IMR-90 (cell line): Measurements from ENCODE around the gene DIPK1B. TPM values are rescaled to one million over a fixed set of nuclear protein-coding genes. Genes with fewer than 3 reads are reported as not detected.

ENCODE experiments used
- ATAC-seq: fragments of 200-7000 bp; cut with Tn5 transposase; 2 replicates; pipeline ENCODE4 v1.9.1; 2020; ENCODE audit warnings: low read depth, mild to moderate bottlenecking, moderate library complexity
- BruUV-seq: library from RNA; stranded (reverse); fragments of 400-500 nt; replicated peaks from 2 replicates; lab custom pipeline; 2021; lab: Mats Ljungman, UMichigan
- CTCF ChIA-PET: fragments of 300-600 bp; formaldehyde crosslinking; extraction: SDS; loops from one replicate; lab custom pipeline; 2021; ENCODE audit warnings: antibody characterized with exemption; lab: Yijun Ruan, JAX
- POLR2A ChIA-PET: fragments of 300-600 bp; sonication (Branson Sonifier 250); formaldehyde crosslinking; loops from one replicate; lab custom pipeline; 2022; ENCODE audit warnings: antibody characterized with exemption; ENCODE audit not compliant: unreplicated experiment; lab: Charles Lee
- DNase-seq: peaks from one replicate; pipeline ENCODE4 v3.0.0; 2013
- H2AFZ ChIP-seq: replicated peaks from 2 replicates; pipeline ENCODE3; 2013; ENCODE audit warnings: low read length, mild to moderate bottlenecking; ENCODE audit not compliant: poor library complexity
- H2AK5ac ChIP-seq: 2 replicates; pipeline ENCODE4 v1.6.1; 2013; ENCODE audit warnings: low read depth, low read length, inconsistent platforms
- H2AK9ac ChIP-seq: replicated peaks from 2 replicates; pipeline ENCODE3; 2013; ENCODE audit warnings: mild to moderate bottlenecking, low read depth, low read length, moderate library complexity; ENCODE audit not compliant: poor library complexity
- H2BK120ac ChIP-seq: 2 replicates; pipeline ENCODE4 v1.6.1; 2013; ENCODE audit warnings: low read depth, low read length, inconsistent platforms
- H2BK15ac ChIP-seq: 3 replicates; pipeline ENCODE4 v1.6.1; 2013; ENCODE audit warnings: low read depth, low read length, inconsistent platforms
- H2BK20ac ChIP-seq: 2 replicates; pipeline ENCODE4 v1.6.1; 2013; ENCODE audit warnings: low read depth, mild to moderate bottlenecking, inconsistent platforms, low read length, moderate library complexity
- H2BK5ac ChIP-seq: 2 replicates; pipeline ENCODE4 v1.6.1; 2013; ENCODE audit warnings: mild to moderate bottlenecking, low read depth, low read length, inconsistent platforms; ENCODE audit not compliant: poor library complexity, severe bottlenecking
- H3K14ac ChIP-seq: replicated peaks from 2 replicates; pipeline ENCODE4 v1.6.1; 2013; ENCODE audit warnings: low read depth, low read length, inconsistent platforms
- H3K18ac ChIP-seq: 2 replicates; pipeline ENCODE4 v1.6.1; 2013; ENCODE audit warnings: low read depth, low read length, control low read depth
- H3K23ac ChIP-seq: 2 replicates; pipeline ENCODE4 v1.6.1; 2013; ENCODE audit warnings: low read depth, low read length, inconsistent platforms
- H3K27ac ChIP-seq: 2 replicates; pipeline ENCODE4 v1.5.1; 2013; ENCODE audit warnings: mild to moderate bottlenecking, control low read depth, low read length; ENCODE audit not compliant: insufficient read depth
- H3K27me3 ChIP-seq: 2 replicates; pipeline ENCODE4 v1.6.1; 2013; ENCODE audit warnings: low read length; ENCODE audit not compliant: control insufficient read depth, insufficient read depth
- H3K36me3 ChIP-seq: 2 replicates; pipeline ENCODE4 v1.6.1; 2013; ENCODE audit warnings: low read length, mixed read lengths; ENCODE audit not compliant: control insufficient read depth, insufficient read depth
- H3K4ac ChIP-seq: 2 replicates; pipeline ENCODE4 v1.6.1; 2013; ENCODE audit warnings: low read depth, low read length, inconsistent platforms
- H3K4me1 ChIP-seq: 2 replicates; pipeline ENCODE4 v1.6.1; 2013; ENCODE audit warnings: low read length, mixed read lengths; ENCODE audit not compliant: control insufficient read depth, insufficient read depth
- H3K4me2 ChIP-seq: 2 replicates; pipeline ENCODE4 v1.6.1; 2013; ENCODE audit warnings: low read depth, mild to moderate bottlenecking, control low read depth, low read length, moderate library complexity
- H3K4me3 ChIP-seq: 2 replicates; pipeline ENCODE4 v1.5.1; 2013; ENCODE audit warnings: low read depth, mild to moderate bottlenecking, control low read depth, low read length, moderate library complexity; ENCODE audit not compliant: insufficient read depth
- H3K56ac ChIP-seq: 2 replicates; pipeline ENCODE4 v1.6.1; 2013; ENCODE audit warnings: low read length, inconsistent platforms; ENCODE audit not compliant: insufficient read depth; ENCODE audit errors: extremely low read depth
- H3K79me1 ChIP-seq, 2 experiments: 2 replicates each; pipeline ENCODE4 v1.6.1; 2013; ENCODE audit warnings: low read length in 2 of 2, inconsistent platforms in 1 of 2, low read depth in 1 of 2
- H3K9ac ChIP-seq: 2 replicates; pipeline ENCODE4 v1.6.1; 2013; ENCODE audit warnings: low read depth, low read length, control low read depth
- H3K9me1 ChIP-seq: 2 replicates; pipeline ENCODE4 v1.6.1; 2013; ENCODE audit warnings: low read length, inconsistent platforms; ENCODE audit not compliant: insufficient read depth
- H3K9me3 ChIP-seq: 2 replicates; pipeline ENCODE4 v1.6.1; 2013; ENCODE audit warnings: low read length; ENCODE audit not compliant: control insufficient read depth, insufficient read depth
- H4K20me1 ChIP-seq: 2 replicates; pipeline ENCODE4 v1.6.1; 2013; ENCODE audit warnings: low read length, inconsistent platforms; ENCODE audit not compliant: insufficient read depth
- H4K5ac ChIP-seq: 2 replicates; pipeline ENCODE4 v1.6.1; 2013; ENCODE audit warnings: mild to moderate bottlenecking, low read depth, low read length, control low read depth
- H4K8ac ChIP-seq, 2 experiments: 2 replicates each; pipeline ENCODE4 v1.6.1; 2013; ENCODE audit warnings: low read depth in 2 of 2, low read length in 2 of 2, control low read depth in 1 of 2, inconsistent platforms in 1 of 2
- H4K91ac ChIP-seq: 2 replicates; pipeline ENCODE4 v1.6.1; 2013; ENCODE audit warnings: low read depth, low read length, inconsistent platforms; ENCODE audit not compliant: insufficient read depth
- BHLHE40 ChIP-seq: fragments of 150-350 bp; IDR thresholded peaks from 2 replicates; pipeline ENCODE4 v1.6.1; 2016; ENCODE audit warnings: mild to moderate bottlenecking, low read depth, low read length
- CEBPB ChIP-seq: IDR thresholded peaks from 2 replicates; pipeline ENCODE4 v1.6.1; 2012; ENCODE audit warnings: low read depth, low read length, improper control_type of control experiment
- ELK1 ChIP-seq: fragments of 150-350 bp; IDR thresholded peaks from 2 replicates; pipeline ENCODE4 v1.6.1; 2016; ENCODE audit warnings: low read depth, mild to moderate bottlenecking, low read length, moderate library complexity, borderline replicate concordance
- FOS ChIP-seq: fragments of 150-350 bp; IDR thresholded peaks from 2 replicates; pipeline ENCODE4 v1.6.1; 2016; ENCODE audit warnings: low read depth, low read length
- MAFK ChIP-seq: IDR thresholded peaks from 2 replicates; pipeline ENCODE4 v1.6.1; 2012; ENCODE audit warnings: low read depth, low read length, improper control_type of control experiment
- MAZ ChIP-seq: IDR thresholded peaks from 2 replicates; pipeline ENCODE4 v1.6.1; 2012; ENCODE audit warnings: low read depth, mild to moderate bottlenecking, low read length, improper control_type of control experiment, moderate library complexity, borderline replicate concordance
- MXI1 ChIP-seq: IDR thresholded peaks from 2 replicates; pipeline ENCODE4 v1.6.1; 2012; ENCODE audit warnings: low read depth, mild to moderate bottlenecking, low read length, moderate library complexity, borderline replicate concordance
- NFE2L2 ChIP-seq: fragments of 150-350 bp; IDR thresholded peaks from 2 replicates; pipeline ENCODE4 v1.6.1; 2016; ENCODE audit warnings: low read depth, mild to moderate bottlenecking, low read length
- POLR2A ChIP-seq: IDR thresholded peaks from 2 replicates; pipeline ENCODE4 v1.6.1; 2012; ENCODE audit warnings: mild to moderate bottlenecking, low read depth, low read length
- RCOR1 ChIP-seq: IDR thresholded peaks from 2 replicates; pipeline ENCODE4 v1.6.1; 2012; ENCODE audit warnings: mild to moderate bottlenecking, low read length, improper control_type of control experiment; ENCODE audit not compliant: insufficient replicate concordance
- RFX5 ChIP-seq: IDR thresholded peaks from 2 replicates; pipeline ENCODE4 v1.8.0; 2012; ENCODE audit warnings: low read depth, mild to moderate bottlenecking, low read length, moderate library complexity
- SMC3 ChIP-seq: fragments of 150-350 bp; IDR thresholded peaks from 2 replicates; pipeline ENCODE4 v1.6.1; 2016; ENCODE audit warnings: low read depth, mild to moderate bottlenecking, antibody characterized with exemption, low read length, moderate library complexity
- USF2 ChIP-seq: fragments of 150-350 bp; IDR thresholded peaks from 2 replicates; pipeline ENCODE4 v1.6.1; 2017; ENCODE audit warnings: mild to moderate bottlenecking, antibody characterized with exemption, low read length, low read depth
- WGBS, 2 experiments: methylation state at CpG; one replicate each; pipeline versions ENCODE4 v1.1.5 to v1.1.7; 2013; ENCODE audit warnings: missing lambda C conversion rate in 2 of 2; ENCODE audit not compliant: insufficient read length in 1 of 2; ENCODE audit errors: extremely low coverage in 2 of 2; 5-methylcytosine and 5-hydroxymethylcytosine counted together
- dilution Hi-C: fragments of 300-500 bp; cut with HindIII; formaldehyde crosslinking; loops from one replicate; pipeline ENCODE4 v1.14.3; 2018; ENCODE audit warnings: low sequenced_read_pairs; ENCODE audit not compliant: unreplicated experiment
- in situ Hi-C: fragments of 300-500 bp; cut with MboI; formaldehyde crosslinking; loops from 3 replicates; pipeline ENCODE4 v1.14.3; 2019; ENCODE audit warnings: low sequenced_read_pairs, inconsistent platforms, mixed read lengths
- intact Hi-C: fragments of 100-400 bp; cut with micrococcal nuclease; formaldehyde crosslinking; loops from 2 replicates; pipeline ENCODE4 v1.10.0; 2022
- polyA plus RNA-seq, 3 experiments: library from polyadenylated mRNA; depleted of rRNA; stranded (reverse); fragments of >200 nt; gene quantifications; 2 replicates each; pipeline ENCODE4 v1.2.3, GENCODE V29; 2012; ENCODE audit warnings: low replicate concordance in 1 of 3
- total RNA-seq: library from RNA; depleted of rRNA; stranded (reverse); fragments of >200 nt; gene quantifications from 2 replicates; pipeline ENCODE4 v1.2.3, GENCODE V29; 2012
- TF ChIP-seq, protein P1 (sequence below): conservative IDR thresholded peaks from 2 replicates; pipeline ENCODE4 v1.5.1; 2012; ENCODE audit warnings: mild to moderate bottlenecking, low read depth, low read length, improper control_type of control experiment

The DIPK1B gene
- total and polyA plus RNA-seq, 2 of the 4 experiments (the other 2 are of a cell fraction): 3.4 to 7.1 TPM

DNA sequence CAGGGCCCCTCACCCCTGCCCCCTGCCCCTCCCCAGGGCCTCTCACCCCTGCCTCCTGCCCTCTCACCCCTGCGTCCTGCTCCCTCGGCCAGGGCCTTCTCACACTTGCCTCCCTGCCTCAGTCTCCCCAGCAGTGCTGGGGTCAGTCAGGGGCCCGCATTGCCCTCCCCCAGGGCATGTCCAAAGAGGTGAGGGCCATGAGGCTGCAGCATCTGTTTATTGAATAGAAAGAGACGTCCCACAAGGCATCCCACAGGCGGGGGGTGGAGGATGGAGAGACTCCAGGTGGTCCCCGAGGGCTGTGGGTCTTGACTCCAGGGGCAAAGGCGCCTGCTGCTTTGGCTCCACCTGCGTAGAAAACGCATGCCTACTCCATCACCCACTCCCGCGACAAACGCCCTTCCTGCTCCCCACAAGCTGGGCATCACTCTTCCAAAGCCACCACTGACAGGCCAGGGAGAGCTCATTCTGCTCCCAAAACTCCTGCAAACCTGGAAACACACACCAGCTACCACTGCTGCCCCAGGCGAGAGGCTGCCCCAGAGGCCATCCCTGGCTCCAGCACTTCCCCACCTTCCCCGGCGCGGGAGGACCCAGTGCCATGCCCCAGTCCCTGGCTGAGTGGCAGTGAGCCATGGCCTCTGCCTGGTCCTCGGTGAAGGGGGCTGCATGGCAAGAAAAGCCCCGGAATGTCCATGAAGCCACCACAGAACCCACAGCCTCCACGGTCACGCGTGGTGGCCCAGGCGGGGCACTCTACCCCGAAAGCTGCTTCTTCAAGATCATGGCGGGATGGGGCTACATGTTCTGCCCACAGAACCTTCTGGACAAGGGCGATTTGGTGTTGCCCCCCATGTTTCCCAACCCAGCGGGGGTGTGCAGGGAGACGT, 47.3 kb downstream of the DIPK1B start:
- Histone ChIP-seq H2BK20ac (no peak overlapping the region), H2AK9ac (no peak overlapping the region), H2BK15ac (no peak overlapping the region), H3K9ac (no peak overlapping the region), H3K27ac (no peak overlapping the region), H3K4ac (no peak overlapping the region), H3K23ac (no peak overlapping the region), H3K56ac (no peak overlapping the region), H2AFZ (no peak overlapping the region), H3K9me1 (no peaks in the 10 kb centered on the region), H3K9me3 (peaks cover 12% of the 10 kb centered on the region), H4K20me1 (no peaks in the 10 kb centered on the region), H3K14ac (no peak overlapping the region), H3K79me1 (no peaks in the 10 kb centered on the region), H3K18ac (no peak overlapping the region), H4K5ac (no peak overlapping the region), H2BK120ac (no peak overlapping the region), H3K4me2 (no peak overlapping the region), H2AK5ac (no peak overlapping the region), H2BK5ac (no peak overlapping the region), H4K8ac (no peak overlapping the region), H3K4me3 (no peak overlapping the region), H3K4me1 (no peaks in the 10 kb centered on the region), H3K27me3 (no peaks in the 10 kb centered on the region; the same call in 1 of the 2 replicates), H4K91ac (no peak overlapping the region), H3K36me3 (no peaks in the 10 kb centered on the region)
- DNase-seq (no peak), ATAC-seq (no peak)
- ChIA-PET CTCF (interaction anchor here (1.7 kb wide), 1 partner anchor 17 kb away, joined by 7 read pairs; no protein-coding TSS in a partner anchor), POLR2A (no interaction called here)
- intact Hi-C loops: no loop called here
- dilution Hi-C loops: no loop called here
- no TSS peak for BruUV-seq
- 80% methylated on average over 9 of the region's 27 CpGs; no CpG with 5 or more reads in 1 of the 2 experiments for WGBS, 2 experiments
- in situ Hi-C loops: no loop called here
- no peak for TF ChIP-seq SMC3
- no peak for TF ChIP-seq ELK1
- TF ChIP-seq USF2: no peak
- no peak for TF ChIP-seq MAFK
- TF ChIP-seq MXI1: no peak
- TF ChIP-seq NFE2L2: no peak
- TF ChIP-seq FOS: no peak
- TF ChIP-seq, protein P1, sequence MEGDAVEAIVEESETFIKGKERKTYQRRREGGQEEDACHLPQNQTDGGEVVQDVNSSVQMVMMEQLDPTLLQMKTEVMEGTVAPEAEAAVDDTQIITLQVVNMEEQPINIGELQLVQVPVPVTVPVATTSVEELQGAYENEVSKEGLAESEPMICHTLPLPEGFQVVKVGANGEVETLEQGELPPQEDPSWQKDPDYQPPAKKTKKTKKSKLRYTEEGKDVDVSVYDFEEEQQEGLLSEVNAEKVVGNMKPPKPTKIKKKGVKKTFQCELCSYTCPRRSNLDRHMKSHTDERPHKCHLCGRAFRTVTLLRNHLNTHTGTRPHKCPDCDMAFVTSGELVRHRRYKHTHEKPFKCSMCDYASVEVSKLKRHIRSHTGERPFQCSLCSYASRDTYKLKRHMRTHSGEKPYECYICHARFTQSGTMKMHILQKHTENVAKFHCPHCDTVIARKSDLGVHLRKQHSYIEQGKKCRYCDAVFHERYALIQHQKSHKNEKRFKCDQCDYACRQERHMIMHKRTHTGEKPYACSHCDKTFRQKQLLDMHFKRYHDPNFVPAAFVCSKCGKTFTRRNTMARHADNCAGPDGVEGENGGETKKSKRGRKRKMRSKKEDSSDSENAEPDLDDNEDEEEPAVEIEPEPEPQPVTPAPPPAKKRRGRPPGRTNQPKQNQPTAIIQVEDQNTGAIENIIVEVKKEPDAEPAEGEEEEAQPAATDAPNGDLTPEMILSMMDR: no peak
- no peak for TF ChIP-seq BHLHE40
- TF ChIP-seq CEBPB: no peak
- no peak for TF ChIP-seq POLR2A
- no peak for TF ChIP-seq RFX5
- TF ChIP-seq MAZ: no peak
- no peak for TF ChIP-seq RCOR1
